Islet of Langerhans (tissue), 1 donor: ENCODE data around the gene CLDND2.

Experiments
- FAIRE-seq: peaks from one replicate; lab custom pipeline; 2011; peaks lifted over from hg19 to GRCh38; lab: Jason Lieb, UNC

The CLDND2 gene

DNA sequence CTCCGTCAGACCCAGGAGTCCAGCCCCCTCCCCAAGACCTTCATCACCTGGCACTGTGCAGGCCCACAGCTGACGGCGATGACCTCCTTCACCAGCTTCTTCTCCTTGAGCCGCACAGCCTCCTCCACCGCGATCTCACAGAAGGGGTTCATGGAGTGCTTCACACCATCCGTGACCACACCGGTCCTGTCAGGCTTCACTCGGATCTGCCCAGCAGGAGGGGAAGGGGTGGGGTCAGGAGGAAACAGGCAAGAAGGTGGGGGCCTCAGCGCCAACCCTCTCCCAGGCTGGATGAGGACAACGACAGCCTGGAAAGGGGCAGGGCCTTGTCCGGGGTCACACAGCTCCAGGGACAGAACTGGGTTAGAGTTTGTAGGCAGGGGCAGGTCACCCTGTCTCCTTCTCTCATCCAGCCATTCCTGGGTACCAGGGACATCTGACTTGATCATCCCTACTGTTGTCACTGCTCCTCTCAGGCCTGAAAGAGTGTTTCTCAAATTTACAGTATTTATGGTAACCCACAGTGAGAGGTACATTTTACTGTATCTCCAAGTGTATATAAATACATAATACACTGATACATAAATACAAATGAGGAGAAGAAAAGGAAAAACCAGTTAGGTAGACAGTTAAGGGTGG is 14.6 kb downstream of the CLDND2 start:
- FAIRE-seq: no peak

DNA sequence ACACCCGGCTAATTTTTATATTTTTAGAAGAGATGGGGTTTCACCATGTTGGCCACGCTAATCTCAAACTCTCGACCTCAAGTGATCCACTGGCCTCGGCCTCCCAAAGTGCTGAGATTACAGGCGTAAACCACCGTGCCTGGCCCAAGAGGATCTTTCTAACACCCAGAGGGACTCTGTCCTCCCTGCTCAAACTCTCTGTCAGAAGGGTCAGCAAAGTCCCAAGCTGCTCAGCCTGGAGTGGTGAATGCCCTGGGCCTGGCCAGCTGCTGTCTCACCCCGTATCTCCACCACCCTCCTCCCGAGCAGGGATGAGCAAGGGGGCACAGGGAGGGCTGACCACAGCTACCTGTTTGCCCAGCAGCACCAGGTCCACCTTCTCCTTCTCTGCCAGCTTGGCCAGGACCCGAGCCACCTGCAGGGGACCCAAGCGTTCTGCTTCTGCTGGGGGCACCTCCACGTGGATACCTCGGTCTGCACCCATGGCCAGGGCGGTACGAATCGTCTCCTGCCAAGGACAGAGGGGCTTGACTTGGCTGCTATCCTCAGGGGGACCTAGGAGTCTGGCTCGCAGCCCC is 15.9 kb downstream of the CLDND2 start:
- no peak for FAIRE-seq

DNA sequence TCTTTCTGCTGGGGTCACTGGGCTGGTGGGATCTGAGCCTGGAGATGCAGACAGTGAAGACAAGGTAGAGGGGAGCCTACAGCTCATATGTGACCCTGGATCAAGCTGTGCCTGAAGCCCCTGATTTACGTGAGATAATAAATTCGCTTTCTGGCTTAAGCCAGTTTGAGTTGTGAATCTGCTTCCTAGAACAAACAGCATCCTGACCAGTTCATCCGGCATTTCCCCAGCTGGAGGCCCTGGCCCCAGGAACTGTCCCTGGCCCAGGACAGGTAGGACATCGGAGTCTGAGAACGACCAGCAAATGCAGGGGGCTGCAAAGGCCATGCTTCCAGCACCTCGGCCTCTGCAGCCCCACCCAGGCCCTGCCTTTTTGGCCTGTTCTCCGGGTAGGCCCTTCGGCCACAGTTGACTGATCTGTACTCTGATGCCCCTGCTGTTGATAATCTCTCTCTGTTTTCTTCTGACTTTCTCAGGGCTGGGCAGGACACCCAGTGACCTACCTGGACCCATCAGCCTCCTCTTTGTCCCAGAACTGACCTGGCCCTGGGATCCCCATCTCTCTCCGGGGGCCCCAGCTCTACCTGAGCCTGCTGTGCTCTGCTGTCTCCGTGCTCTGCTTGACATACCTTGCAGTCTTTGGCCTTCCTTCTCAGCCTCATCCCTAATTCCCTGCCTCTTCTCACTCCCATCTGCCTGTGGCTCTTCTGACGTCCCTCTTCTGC is 17.4 kb downstream of the CLDND2 start:
- no peak for FAIRE-seq

DNA sequence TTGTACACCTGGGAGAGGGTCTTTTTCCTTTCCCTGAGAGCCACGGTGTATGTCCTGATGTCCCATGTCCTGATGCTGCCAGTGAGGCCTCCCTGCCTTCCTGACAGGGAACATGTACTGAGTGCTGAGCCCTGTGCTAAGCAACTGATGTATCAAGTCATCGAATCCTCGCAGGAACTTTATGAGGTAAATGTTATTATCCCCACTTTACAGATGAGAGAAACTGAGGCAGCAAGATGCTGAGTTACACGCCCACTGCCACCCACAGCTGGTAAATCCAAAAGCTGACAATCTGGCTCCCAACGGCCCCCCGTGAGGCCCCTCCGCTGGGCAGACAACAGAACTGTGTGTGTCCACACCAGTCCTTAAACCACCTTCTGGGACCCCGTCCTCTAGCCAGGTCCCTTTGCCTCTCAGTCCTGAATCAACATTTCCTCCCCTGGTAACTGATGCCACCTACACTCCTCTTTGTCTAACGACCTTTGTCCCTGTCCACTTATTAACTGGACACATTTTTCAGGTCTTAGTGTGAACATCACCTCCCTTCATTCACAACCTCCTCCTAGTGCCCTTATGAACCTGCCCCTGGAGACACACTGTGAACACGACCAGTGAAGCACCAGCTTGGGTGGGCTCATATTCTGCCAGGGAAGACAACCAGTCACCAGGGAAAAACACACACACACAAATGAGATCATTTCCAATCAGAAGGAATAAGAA is 21.4 kb downstream of the CLDND2 start:
- no peak for FAIRE-seq

DNA sequence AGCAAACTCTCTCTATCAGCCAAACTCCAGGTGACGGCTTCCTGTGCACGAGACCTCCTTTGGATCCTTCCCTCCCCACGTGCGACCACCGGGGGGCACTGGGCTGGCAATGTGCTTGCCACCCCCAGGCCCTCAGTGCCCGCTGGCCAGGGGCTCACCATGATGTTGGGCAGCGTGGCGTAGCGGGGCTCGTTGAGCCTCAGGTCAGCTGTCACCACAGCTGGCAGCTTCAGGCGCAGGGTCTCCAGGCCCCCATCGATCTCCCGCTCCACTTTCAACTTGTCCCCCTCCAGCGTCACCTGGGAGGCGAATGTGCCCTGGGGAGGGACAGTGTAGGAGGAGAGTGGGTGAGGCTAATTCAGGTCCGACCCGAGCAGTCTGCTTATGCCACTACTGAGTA is 22.1 kb downstream of the CLDND2 start:
- no peak for FAIRE-seq

DNA sequence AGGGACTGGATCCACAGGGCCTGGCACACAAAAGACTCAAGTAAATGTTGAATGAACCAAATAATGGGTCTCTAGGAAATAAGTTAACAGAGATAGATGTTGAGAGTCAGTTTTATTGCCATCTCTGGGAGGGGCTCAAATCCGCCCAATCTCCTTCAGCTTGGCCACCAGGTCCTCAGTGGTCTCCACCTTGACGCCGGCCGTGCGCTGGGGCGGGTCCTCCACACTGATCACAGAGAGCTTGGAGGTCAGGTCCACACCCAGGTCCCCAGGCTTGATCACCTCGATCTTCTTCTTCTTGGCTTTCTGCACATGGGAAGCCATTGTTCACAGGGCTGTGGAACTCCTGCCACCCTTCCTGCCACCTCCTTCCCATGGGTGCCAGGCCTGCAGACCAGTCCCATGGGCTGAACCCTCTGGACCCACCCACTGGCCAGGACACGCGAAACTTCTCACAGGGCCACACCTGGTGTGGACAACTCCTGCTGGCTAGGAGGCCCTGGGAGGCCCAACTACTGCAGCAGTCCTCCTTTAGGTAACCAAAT is 23.7 kb downstream of the CLDND2 start:
- FAIRE-seq: no peak

DNA sequence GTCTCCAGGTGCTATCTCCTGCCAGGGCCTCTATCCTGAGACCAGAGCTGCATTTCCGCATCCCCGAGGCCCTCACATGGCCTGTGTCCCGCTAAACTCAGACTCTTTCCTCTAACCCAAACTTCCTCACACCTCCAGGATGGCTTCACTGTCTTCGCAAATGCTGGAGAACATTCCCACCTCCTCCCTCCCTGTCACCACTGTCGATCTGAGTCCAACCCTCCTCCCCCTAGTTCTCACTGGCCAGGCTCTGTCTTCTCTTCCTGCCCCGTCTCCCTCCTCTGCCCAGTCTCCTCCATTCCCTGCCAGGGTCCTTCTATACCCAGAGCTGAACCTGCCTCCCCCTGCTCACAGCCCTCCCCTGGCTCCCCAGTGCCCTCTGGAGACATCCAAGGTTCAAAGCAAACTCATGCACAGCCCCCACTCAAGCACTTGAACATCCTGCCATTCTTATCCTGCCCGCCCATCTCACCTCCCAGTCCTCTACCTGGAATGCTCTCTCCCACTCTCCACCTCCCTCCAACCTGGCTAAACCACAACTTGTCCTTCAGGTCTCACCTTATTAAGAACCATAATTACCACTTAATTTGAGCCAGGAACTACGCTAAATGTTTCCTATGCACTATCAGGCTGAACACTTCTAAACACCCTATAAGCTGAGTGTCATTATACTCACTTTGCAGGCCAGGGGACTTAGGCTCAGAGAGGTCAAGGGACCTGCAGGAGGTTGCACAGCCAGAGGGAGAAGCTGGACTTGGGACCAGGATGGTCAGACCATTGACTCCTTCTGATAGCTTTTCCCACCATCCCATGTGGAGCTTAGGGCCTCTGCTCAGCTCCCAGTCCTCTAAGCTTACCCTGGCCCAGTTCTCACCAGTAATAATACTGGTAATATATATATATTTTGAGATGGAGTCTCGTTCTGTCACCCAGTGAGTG is 25.9 kb downstream of the CLDND2 start:
- FAIRE-seq: no peak

DNA sequence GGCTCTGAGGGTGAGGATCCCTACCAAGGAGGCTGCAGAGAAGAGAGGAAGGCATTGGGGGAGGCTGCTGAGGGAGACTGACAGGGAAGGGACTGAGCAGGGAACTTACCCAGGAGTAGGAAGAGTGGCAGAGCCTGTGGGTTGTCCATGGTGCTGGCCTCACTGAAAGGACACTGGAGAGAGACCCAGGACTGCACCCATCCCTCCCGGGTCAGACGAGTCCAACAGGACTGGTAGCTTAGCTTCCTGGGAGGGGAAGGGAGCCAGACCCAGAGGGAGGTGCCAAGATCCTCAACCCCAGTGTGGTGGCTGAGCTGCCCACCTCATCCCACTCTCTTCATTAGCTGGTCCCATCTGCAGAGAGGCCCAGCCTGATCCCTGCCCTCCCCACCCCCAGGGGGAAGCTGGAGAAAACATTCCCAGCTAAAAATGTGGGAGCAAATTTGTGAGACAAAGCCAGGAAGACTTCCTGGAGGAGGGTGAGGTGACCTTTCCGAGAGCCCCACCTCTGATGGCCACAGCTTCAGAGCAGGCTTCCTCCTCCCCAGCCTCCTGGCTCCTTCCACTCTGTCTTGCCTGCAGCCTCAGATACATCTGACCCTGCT is 26.7 kb downstream of the CLDND2 start, which contains the start of gene VSIG10L:
TSS of gene VSIG10L (minus strand) at position 164 of the 605 bp plus-strand sequence. CDS start at position 149, 15 bp downstream.
- no peak for FAIRE-seq

DNA sequence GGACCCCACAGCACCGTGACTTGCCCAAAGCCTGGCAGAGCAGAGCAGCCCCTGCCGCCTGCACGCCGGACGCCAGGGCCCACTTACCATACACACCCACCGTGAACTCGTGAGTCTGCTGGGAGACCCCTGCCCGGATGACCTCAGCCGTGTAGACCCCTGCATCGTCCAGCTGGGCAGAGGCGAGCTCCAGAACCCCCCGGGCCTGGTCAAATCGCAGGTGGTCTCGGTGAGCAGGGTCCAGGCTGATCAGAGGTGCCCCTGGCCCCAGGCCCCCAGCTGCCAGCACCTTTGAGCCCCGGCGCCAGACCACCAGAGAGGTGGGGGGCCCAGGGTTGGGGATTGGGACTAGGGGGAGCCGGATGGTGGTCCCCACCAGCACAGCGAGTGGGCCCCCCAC is 27.7 kb downstream of the CLDND2 start:
- FAIRE-seq: no peak

DNA sequence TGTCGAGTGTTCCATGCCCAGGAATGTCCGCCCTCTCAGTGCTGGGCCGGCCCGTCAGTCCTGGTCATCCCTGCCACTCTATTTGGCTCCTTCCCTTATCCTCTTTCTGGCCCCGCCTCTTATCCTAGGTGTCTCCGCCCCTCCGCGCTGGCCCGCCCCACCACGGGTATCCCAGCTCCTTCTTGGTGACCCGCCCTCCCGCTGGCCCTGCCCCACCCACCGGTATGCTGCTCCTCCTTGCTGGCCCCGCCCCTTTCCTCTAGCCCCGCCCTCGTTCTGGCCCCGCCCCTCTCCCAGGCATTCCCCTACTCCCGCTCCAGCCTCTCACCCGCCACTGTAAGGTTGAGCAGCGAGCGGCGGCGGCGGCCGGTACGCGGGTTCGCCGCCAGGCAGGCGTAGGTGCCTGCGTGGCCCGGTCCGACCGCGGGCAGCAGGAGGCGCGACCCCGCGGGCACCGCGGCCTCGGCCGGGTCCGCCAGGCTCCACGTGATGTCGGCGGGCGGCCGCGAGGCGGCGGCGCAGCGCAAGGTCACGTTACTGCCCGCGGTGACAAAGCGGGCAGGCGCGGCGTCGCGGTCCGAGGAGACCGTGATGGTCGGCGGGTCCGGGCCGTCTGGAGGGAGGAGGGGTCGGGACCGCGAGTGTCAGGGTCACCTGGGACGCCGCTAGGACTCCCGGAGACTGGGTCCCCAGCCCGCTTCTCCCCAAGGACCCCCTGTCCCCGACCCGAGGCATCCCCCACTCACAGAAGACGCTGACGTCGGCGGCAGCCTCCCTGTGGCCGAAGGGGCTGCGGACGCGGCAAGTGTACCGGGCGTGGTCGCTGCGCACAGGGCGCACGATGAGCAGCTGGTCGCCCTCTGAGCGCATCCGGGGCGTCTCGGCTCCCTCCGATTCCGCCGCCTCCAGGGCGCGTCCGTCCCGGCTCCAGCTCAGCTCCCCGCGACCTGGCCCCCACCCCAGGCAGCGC is 28.8 kb downstream of the CLDND2 start:
- FAIRE-seq: no peak

DNA sequence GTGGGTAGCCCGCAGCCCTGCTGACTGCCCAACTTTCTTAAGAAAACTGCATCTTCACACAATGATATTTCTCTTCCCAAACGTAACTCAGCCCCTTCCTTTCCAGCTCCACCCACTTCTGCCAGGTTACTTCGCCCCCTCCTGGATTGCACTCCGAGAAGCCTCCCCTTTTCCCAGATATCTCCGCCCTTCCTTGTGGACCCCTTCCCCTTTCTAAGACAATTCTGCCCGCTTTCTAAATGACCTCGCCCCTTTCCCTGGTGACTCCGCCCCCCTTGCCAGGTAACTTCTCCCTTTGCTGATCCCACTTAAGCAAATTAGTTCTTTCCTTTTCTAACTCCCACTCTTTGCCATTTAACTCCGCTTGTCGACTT is 29.5 kb downstream of the CLDND2 start:
- no peak for FAIRE-seq

DNA sequence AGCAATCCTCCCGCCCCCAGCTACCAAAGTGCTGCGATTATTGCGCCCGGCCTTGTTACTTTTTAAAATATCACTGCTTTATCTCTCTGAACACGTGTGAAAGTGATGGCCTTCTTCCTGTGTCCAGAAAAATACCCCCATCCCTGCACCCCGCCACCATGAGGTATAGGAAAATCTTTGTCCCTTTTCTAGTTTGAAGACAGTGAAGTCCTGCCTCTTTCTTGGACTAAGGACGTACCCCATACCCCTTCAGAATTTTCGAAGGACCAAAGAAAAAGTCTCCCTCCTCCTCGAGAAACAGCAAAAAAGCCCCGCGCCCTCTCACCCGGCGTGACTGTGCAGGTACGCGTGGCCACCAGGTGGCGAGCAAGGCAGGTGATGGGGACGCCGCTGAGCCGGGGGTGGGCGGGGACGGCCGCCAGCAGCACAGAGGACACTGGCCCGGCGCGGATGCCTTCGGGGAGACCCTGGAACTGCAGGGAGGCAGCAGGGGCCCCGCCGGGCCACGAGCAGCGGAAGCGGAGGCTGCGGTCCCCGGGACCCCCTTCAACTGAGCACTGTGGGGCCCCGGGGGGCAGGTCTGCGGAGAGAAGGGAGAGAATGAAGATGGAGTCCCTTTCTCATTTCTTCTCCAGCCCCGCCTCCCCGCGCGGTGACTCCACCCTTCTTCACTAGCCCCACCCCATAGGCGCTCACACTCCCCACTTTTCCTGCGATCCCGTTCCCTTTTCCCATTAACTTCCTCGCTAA is 30.1 kb downstream of the CLDND2 start:
- FAIRE-seq: no peak

DNA sequence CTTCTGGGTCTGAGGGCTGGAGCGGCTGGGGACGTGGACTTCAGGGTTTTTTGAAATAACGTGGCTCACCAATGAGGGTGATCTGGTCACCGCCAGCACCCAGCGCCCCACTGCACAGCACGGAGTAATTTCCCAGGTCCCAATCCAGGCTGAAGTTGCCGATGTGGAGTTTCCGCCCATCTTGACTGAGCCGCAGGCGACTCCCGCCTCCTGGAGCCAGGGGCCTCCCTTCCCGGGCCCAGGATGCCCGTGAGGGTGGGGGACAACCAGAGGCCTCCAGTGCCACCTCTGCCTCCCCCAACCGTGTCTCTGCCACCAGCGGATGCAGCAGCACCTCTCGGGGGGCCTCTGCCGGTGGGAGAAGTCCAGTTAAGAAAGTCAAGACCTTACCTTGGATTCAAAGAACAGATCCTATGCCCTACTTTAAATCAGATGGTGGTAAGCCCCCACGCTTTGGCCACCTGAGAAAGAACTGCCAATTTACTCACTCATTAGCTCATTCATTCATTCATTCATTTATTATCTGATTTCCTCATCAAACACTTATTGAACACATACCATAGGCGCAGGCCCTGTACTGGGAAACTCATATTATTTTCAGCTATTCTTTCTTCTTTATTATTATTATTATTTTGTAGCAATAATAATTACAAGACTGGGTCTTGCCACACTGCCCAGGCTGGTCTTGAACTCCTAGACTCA is 30.8 kb downstream of the CLDND2 start:
- FAIRE-seq: no peak

DNA sequence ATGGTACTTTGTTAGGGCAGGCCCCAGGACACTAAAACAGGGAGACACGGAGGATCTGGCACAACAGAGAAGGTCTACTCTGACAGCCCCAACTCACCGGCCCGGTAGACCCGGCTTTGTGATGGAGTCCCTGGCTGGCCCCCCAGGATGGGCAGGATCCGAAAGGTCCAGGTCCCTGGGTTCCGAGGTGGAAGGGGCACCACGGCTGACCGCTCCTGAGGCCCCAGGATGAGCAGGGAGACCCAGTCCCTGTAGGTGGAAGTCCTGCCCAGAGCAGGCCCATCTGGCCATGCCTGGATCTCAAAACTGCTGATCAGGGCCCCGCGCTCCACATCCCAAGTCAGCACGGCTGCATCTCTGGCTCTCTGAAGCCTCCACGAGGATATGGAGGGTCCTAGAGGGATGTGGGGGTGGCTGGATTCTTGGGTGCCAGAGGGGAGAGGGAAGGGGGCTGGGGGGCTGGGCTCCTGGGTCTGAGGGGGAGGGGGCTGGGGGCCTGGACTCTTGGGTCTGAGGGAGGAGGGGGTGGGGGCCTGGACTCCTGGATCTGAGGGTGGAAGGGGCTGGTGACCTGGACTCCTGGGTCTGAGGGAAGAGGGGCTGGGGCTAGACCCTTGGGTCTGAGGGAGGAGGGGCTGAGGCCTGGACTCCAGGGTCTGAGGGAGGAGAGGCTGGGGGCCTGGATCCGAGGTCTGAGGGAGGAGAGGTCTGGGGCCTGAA is 31.5 kb downstream of the CLDND2 start:
- no peak for FAIRE-seq

DNA sequence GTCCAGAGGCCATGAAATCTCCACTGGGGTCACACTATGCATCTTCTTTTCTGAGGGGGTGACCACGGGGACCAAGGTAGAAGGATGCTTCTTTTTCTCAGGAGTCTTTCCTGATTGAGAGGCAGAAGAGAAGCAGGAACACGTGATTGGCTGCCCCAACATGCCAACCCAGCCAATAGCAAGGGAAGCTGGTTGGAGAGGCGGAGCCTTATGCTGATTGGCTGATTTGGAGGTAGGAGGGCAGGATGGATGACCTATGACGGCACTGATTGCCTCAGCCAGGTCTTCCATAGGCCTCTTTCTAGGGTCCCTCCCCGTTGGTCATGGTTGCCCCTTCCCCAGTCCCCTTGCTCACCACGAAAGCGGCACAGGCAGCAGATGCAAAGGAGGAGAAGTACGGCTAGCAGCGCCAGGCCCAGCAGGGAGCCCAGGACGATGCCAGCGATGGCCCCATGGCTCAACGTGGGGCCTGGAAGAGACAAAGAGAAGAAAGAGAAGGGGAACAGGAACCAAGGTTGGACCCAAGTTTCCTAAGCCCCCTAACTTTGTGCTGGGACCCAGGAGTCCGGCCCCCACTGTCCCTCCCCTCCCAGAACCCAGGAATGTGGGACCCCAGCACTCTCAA is 34.9 kb downstream of the CLDND2 start:
- no peak for FAIRE-seq

DNA sequence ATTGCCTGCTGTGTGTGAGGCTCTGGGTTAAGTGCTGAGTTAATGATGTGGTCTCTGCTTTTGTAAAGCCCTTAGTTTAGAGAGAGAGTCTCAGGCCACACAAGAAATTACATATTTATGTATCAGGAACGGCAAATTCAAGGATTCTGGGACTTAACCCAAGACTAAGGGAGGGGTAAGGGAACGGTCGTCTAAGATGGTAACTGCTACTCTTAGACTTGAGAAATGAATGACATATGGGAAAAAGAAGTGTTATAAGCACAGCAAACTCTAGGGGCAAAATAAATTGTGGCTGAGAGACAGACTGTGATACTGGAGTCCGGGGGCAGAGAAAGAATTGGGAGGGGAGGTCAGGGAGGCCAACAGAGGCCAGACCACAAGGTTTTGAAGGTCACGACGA is 37.1 kb downstream of the CLDND2 start:
- FAIRE-seq: no peak

DNA sequence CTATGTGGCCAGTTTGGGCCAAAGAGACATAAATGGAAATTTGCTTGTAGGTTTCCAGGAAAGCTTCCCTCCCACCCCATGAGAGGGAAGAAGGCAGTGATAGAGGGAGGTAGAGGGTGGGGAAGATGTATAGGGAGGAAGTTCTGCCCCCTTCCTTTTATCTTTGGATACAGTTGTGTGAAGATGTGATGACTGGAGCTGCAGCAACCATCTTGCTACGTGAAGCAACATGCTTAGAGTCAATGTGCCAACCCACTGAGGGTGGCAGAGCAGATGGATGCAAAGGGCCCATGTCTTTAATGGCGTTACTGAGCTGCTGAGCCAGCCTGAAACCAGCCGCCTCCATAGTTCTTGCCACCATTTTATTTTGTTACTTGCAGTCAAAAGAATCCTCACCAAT is 37.6 kb downstream of the CLDND2 start:
- FAIRE-seq: no peak
